Measurements from ENCODE around the gene N4BP3. TPM values are rescaled to one million over a fixed set of nuclear protein-coding genes. Genes with fewer than 3 reads are reported as not detected.

Gene N4BP3
- total RNA-seq, 2 experiments from 2014 or later = 1.3 to 1.5 TPM

DNA sequence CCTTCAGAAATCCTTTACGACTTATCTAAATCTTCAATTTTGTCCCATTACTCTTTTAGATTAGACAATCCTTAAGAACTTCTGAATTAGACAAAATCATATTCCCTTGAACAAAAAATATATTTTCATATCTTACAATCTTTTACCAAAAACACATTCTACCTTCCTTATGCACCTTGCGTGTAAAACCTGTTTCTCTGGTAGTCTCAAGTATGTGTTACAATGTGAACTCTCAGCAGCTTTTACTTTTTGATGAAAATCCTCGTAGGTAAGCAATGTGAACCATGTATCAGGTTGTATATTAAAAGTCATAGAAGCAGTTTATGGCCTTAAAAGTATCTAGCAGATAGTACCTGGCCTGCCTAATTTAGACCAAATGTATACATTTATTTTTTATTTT, 61.1 kb downstream of the N4BP3 start:
- Mint-ChIP-seq H3K27ac (no peak overlapping the region), H3K9me3 (no peaks in the 10 kb centered on the region), H3K36me3 (ENCODE audit: low read depth) (no peaks in the 10 kb centered on the region), H3K27me3 (no peaks in the 10 kb centered on the region), H3K4me3 (no peak overlapping the region), H3K4me1 (no peaks in the 10 kb centered on the region)
- DNase-seq = no peak
- CTCF ChIA-PET = no interaction called here
- POLR2A ChIA-PET = no interaction called here

Other genes with a start within 250 kb of the N4BP3 start
- not detected for gene PROP1, start 117.3 kb upstream of the N4BP3 start, total RNA-seq
- gene RMND5B, start 17.5 kb downstream of the N4BP3 start, total RNA-seq = 10 to 100 TPM; 21.4 to 22.7 TPM
- gene NHP2, start 40.4 kb downstream of the N4BP3 start, total RNA-seq = 100 to 1,000 TPM; 145 TPM
- not detected for gene GMCL2, start 73.8 kb downstream of the N4BP3 start, total RNA-seq
- gene HNRNPAB, start 91.0 kb downstream of the N4BP3 start, total RNA-seq = 100 to 1,000 TPM; 185 to 215 TPM
- gene PHYKPL, start 119.3 kb downstream of the N4BP3 start, total RNA-seq = 100 to 1,000 TPM; 126 to 138 TPM

All from activated CD4-positive, alpha-beta T cell treated with anti-CD3 and anti-CD28 coated beads, Interleukin-2, amount 10 ng/mL, durations not matched to agents 7 days and 5 days (primary cell).